AG04450 (cell line): ENCODE measurements around the gene SEMA5B. TPM values are rescaled to one million over a fixed set of nuclear protein-coding genes. Genes with fewer than 3 reads are reported as not detected.

Experiments
- CTCF ChIA-PET: fragments of 300-600, 350-600 bp; formaldehyde crosslinking; extraction: SDS; loops from one replicate; lab custom pipeline; 2022; ENCODE audit warnings: antibody characterized with exemption, inconsistent platforms; lab: Charles Lee
- POLR2A ChIA-PET: fragments of 350-600 bp; formaldehyde crosslinking; extraction: SDS; loops from one replicate; lab custom pipeline; 2021; ENCODE audit warnings: antibody characterized with exemption, inconsistent platforms; lab: Yijun Ruan, JAX
- DNase-seq: peaks from one replicate; pipeline ENCODE4 v3.0.0-alpha.2; 2011; ENCODE audit warnings: low read depth, low spot score
- H3K27ac ChIP-seq: one replicate; pipeline ENCODE4 v1.5.1; 2012; ENCODE audit warnings: low read depth, low read length, control low read depth
- H3K27me3 ChIP-seq: one replicate; pipeline ENCODE4 v1.6.0; 2012; ENCODE audit warnings: low read length; ENCODE audit not compliant: control insufficient read depth, insufficient read depth
- H3K4me3 ChIP-seq: 2 replicates; pipeline ENCODE4 v1.5.1; 2011; ENCODE audit warnings: mild to moderate bottlenecking, low read depth, low read length, control low read depth
- H3K9me3 ChIP-seq: 2 replicates; pipeline ENCODE4 v1.5.1; 2012; ENCODE audit warnings: low read length; ENCODE audit not compliant: control insufficient read depth, insufficient read depth
- CTCF ChIP-seq: IDR thresholded peaks from 2 replicates; pipeline ENCODE4 v1.5.1; 2011; ENCODE audit warnings: low read depth, low read length, control low read depth, inconsistent platforms
- polyA plus RNA-seq: library from polyadenylated mRNA; depleted of rRNA; stranded (reverse); fragments of >200 nt; gene quantifications from 2 replicates; pipeline ENCODE4 v1.2.3, GENCODE V29; 2011

Gene SEMA5B
- polyA plus RNA-seq, 1 experiment: not detected

DNA sequence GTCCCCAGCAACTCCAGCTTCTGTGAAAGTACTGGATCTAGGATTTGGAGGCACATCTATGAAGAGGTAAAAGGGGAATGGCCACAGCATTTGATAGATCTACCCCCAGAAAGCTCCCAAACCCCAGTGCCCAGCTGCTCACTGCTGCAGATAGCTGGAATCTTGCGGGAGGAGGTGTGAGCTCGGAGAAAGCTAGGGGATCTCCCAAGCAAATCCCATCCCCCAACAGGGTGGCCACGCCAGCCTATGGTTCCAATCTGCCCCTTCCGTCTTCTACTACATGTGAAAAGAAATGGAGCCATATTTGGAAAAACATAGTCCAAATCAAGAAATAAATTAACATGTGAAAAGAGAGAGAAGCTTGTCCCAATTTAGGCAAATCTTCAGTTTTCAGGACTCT lies 42.0 kb downstream of the SEMA5B start:
- Histone ChIP-seq H3K9me3 (no peaks in the 10 kb centered on the region), H3K27ac (no peak overlapping the region), H3K27me3 (peaks cover 54% of the 10 kb centered on the region), H3K4me3 (no peak overlapping the region)
- ChIA-PET POLR2A (no interaction called here), CTCF (no interaction called here)
- TF ChIP-seq CTCF: no peak
- DNase-seq: no peak

DNA sequence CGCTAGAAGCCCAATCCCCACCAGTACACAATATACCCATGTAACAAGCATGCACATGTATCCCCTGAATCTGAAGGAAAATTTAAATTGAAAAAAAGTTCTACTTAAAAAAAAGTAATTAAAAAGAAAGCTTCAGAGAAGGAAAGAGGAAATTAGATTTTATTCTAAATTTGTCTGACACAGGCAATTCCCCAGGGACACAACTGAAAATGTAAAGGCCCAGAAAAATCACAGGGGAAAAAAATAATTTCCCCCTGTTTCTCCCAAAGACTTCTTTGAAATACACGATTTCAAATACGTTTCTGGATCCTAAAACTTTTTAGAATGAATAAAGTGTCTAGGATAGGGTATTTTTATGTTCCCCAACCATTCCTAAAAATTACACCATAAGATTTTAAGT lies 42.9 kb downstream of the SEMA5B start:
- Histone ChIP-seq H3K27me3 (peaks cover 48% of the 10 kb centered on the region), H3K4me3 (no peak overlapping the region), H3K9me3 (no peaks in the 10 kb centered on the region), H3K27ac (no peak overlapping the region)
- no peak for DNase-seq
- TF ChIP-seq CTCF: no peak
- ChIA-PET CTCF (no interaction called here), POLR2A (no interaction called here)

DNA sequence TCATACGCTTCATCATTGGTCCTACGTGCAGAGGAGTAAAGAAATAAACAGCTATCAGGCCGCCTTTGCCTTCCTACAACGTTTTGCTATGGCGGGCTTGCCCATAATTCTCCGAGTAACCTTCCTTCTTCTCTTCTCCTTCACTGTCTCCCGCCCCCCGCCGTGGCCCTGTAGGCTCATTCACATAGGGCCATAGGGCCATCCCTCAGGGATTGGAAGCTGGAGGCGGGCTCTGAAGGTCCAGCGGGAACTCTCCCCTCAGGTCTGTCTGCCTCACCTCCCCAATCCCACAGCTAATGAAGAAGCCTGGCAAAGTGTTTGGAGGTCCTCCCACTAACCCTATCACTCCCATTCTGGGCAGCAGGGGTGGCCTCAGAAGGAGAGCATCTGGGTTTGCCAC lies 43.6 kb downstream of the SEMA5B start:
- ChIA-PET POLR2A (no interaction called here), CTCF (no interaction called here)
- Histone ChIP-seq H3K27me3 (peaks cover 42% of the 10 kb centered on the region), H3K27ac (no peak overlapping the region), H3K9me3 (no peaks in the 10 kb centered on the region), H3K4me3 (no peak overlapping the region)
- no peak for DNase-seq
- TF ChIP-seq CTCF: no peak

GRCh38 chr3:122982216-122983185 lies 45.1 kb downstream of the SEMA5B start:
- no peak overlapping the region for H3K27ac ChIP-seq
- no peak for TF ChIP-seq CTCF
- ChIA-PET CTCF (interaction anchor here (0.6 kb wide), 1 partner anchor 133 kb away, joined by 3 read pairs; no protein-coding TSS in a partner anchor), POLR2A (no interaction called here)
- no peak for DNase-seq
- H3K9me3 ChIP-seq: no peaks in the 10 kb centered on the region; the same call in 1 of the 2 replicates
- peaks cover 27% of the 10 kb centered on the region for H3K27me3 ChIP-seq
- no peak overlapping the region for H3K4me3 ChIP-seq

DNA sequence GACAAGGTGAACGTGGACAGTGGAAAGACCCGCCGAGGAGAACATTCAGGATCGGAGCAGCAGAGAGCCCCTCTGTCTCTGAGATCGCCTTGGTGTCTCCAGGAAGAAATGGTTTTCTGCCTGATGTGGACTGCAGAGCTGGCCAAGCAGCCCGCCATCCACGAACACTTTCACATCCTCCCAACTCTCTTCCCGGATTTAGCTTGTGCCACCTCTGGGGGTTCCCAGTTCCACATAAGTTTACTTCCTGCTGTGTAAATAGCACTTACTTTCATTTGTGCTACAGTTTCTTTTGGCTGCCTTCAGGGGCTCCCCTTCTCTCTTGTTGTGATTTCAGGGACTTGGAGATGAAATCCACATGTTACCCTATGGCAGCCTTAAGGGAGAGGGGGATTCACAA lies 48.4 kb downstream of the SEMA5B start:
- CTCF ChIA-PET: no interaction called here
- H3K27ac ChIP-seq: no peak overlapping the region
- no peak overlapping the region for H3K4me3 ChIP-seq
- POLR2A ChIA-PET: no interaction called here
- DNase-seq: no peak
- TF ChIP-seq CTCF: no peak
- H3K9me3 ChIP-seq: no peaks in the 10 kb centered on the region; the same call in 1 of the 2 replicates
- H3K27me3 ChIP-seq: peaks cover 7% of the 10 kb centered on the region
